DMS 273 treated with DMSO at 0.1 percent for 48 hours (cell line): ENCODE results near the gene MCRIP1.

ENCODE experiments used
- DNase-seq: peaks from one replicate; lab custom pipeline; 2025; lab: John Stamatoyannopoulos, UW

MCRIP1 gene

GRCh38 chr17:81833160-81833920, at the start of gene MCRIP1:
Gene MCRIP1, minus strand, starts transcription at chr17:81833291. Its CDS starts 8,785 bp downstream, at chr17:81824506.
- peak; percentile 73 for DNase-seq

GRCh38 chr17:81879121-81879520, 46.0 kb upstream of the MCRIP1 start:
- no peak for DNase-seq

GRCh38 chr17:81878294-81878693, 45.2 kb upstream of the MCRIP1 start:
- no peak for DNase-seq

GRCh38 chr17:81877569-81877968, 44.5 kb upstream of the MCRIP1 start:
- DNase-seq: no peak

- DNase-seq: no peak
Measured at GRCh38 chr17:81871387-81872230, 38.5 kb upstream of the MCRIP1 start.

GRCh38 chr17:81870981-81871386, 37.9 kb upstream of the MCRIP1 start, which contains the start of gene ARHGDIA:
Gene ARHGDIA, minus strand, starts transcription at chr17:81871337. Its CDS starts 1,407 bp downstream, at chr17:81869930.
- no peak for DNase-seq

GRCh38 chr17:81870131-81870980, 37.3 kb upstream of the MCRIP1 start:
- no peak for DNase-seq

GRCh38 chr17:81869221-81870130, 36.4 kb upstream of the MCRIP1 start:
- DNase-seq: no peak

GRCh38 chr17:81868674-81869220, 35.7 kb upstream of the MCRIP1 start:
- DNase-seq: no peak

- DNase-seq: no peak
Measured at GRCh38 chr17:81867991-81868673, 35.0 kb upstream of the MCRIP1 start.

- peak; percentile 27 for DNase-seq
Measured at GRCh38 chr17:81867170-81867990, 34.3 kb upstream of the MCRIP1 start.

- DNase-seq: no peak
Measured at GRCh38 chr17:81866440-81867169, 33.5 kb upstream of the MCRIP1 start.

- DNase-seq: no peak
Measured at GRCh38 chr17:81865733-81866439, 32.8 kb upstream of the MCRIP1 start.

- DNase-seq: no peak
Measured at GRCh38 chr17:81865358-81865732, 32.3 kb upstream of the MCRIP1 start.

GRCh38 chr17:81863833-81864768, 31.0 kb upstream of the MCRIP1 start:
- no peak for DNase-seq

GRCh38 chr17:81863123-81863675, 30.1 kb upstream of the MCRIP1 start:
- DNase-seq: no peak
